GM12878 (cell line): ENCODE measurements around the gene MPPED1. TPM values are rescaled to one million over a fixed set of nuclear protein-coding genes. Genes with fewer than 3 reads are reported as not detected.

ENCODE experiments used
- ATAC-seq: fragments of 200-7000 bp; cut with Tn5 transposase; 3 replicates; pipeline ENCODE4 v1.9.1; 2020; ENCODE audit warnings: mild to moderate bottlenecking, moderate library complexity
- BruUV-seq: library from RNA; stranded (reverse); fragments of 400-500 nt; replicated peaks from 2 replicates; lab custom pipeline; 2021; lab: Mats Ljungman, UMichigan
- CTCF ChIA-PET: fragments of 300-600 bp; sonication (Branson Sonifier 250); formaldehyde crosslinking; extraction: SDS; loops from one replicate; lab custom pipeline; 2021; ENCODE audit warnings: inconsistent platforms; lab: Yijun Ruan, JAX
- POLR2A ChIA-PET: fragments of 350-600 bp; formaldehyde crosslinking; extraction: SDS; loops from one replicate; lab custom pipeline; 2021; ENCODE audit warnings: inconsistent platforms; lab: Charles Lee
- RAD21 ChIA-PET: fragments of 300-600 bp; sonication (Branson Sonifier 250); formaldehyde crosslinking; loops from one replicate; lab custom pipeline; 2023; ENCODE audit warnings: antibody characterized with exemption; ENCODE audit not compliant: unreplicated experiment; lab: Charles Lee
- SMC1A ChIA-PET: fragments of 300-600 bp; sonication (Branson Sonifier 250); formaldehyde crosslinking; loops from one replicate; lab custom pipeline; 2023; ENCODE audit not compliant: unreplicated experiment, uncharacterized antibody; lab: Charles Lee
- DNase-seq: peaks from one replicate; pipeline ENCODE4 v3.0.0-alpha.2; 2011; ENCODE audit warnings: low read depth, low spot score
- FAIRE-seq: peaks from 3 replicates; lab custom pipeline; 2011; peaks lifted over from hg19 to GRCh38; lab: Jason Lieb, UNC
- H2AFZ ChIP-seq: 2 replicates; pipeline ENCODE4 v1.6.0; 2011; ENCODE audit warnings: low read depth, low read length, control low read depth; ENCODE audit not compliant: control insufficient read depth
- H3K27ac ChIP-seq: 2 replicates; pipeline ENCODE4 v1.5.1; 2011; ENCODE audit warnings: control low read depth; ENCODE audit not compliant: control insufficient read depth, insufficient read depth
- H3K27me3 ChIP-seq, 2 experiments: replicated peaks in 1 of 2; 2 replicates each; pipeline versions ENCODE4 v1.6.0 to v1.6.1; 2011; ENCODE audit warnings: low read length in 1 of 2; ENCODE audit not compliant: control insufficient read depth in 2 of 2, insufficient read depth in 2 of 2
- H3K36me3 ChIP-seq, 2 experiments: 2 replicates each; pipeline ENCODE4 v1.5.1; 2011; ENCODE audit warnings: low read length in 1 of 2; ENCODE audit not compliant: control insufficient read depth in 2 of 2, insufficient read depth in 2 of 2
- H3K4me1 ChIP-seq: 2 replicates; pipeline ENCODE4 v1.6.1; 2011; ENCODE audit warnings: mild to moderate bottlenecking, low read length, moderate library complexity, mixed read lengths; ENCODE audit not compliant: control insufficient read depth, insufficient read depth
- H3K4me2 ChIP-seq: 2 replicates; pipeline ENCODE4 v1.6.0; 2011; ENCODE audit warnings: control low read depth; ENCODE audit not compliant: control insufficient read depth, insufficient read depth
- H3K4me3 ChIP-seq: fragments of 200-600 bp; sonication (generic); 2 replicates; pipeline ENCODE4 v1.5.1; 2016
- H3K79me2 ChIP-seq: 2 replicates; pipeline ENCODE4 v1.6.0; 2011; ENCODE audit warnings: low read length; ENCODE audit not compliant: control insufficient read depth, insufficient read depth
- H3K9ac ChIP-seq: 2 replicates; pipeline ENCODE4 v1.8.0; 2011; ENCODE audit warnings: low read length, control low read depth, mixed read lengths; ENCODE audit not compliant: control insufficient read depth, insufficient read depth
- H3K9me3 ChIP-seq: replicated peaks from 3 replicates; pipeline ENCODE4 v1.5.1; 2011; ENCODE audit warnings: mild to moderate bottlenecking, low read length; ENCODE audit not compliant: control insufficient read depth, insufficient read depth
- H4K20me1 ChIP-seq: 2 replicates; pipeline ENCODE4 v1.6.0; 2011; ENCODE audit not compliant: control insufficient read depth, insufficient read depth
- JUND ChIP-seq: IDR thresholded peaks from 2 replicates; pipeline ENCODE4 v1.6.1; 2012; ENCODE audit warnings: low read depth, mild to moderate bottlenecking, low read length, improper control_type of control experiment, moderate library complexity
- KAT2A ChIP-seq: conservative IDR thresholded peaks from 2 replicates; pipeline ENCODE4 v1.6.1; 2011; ENCODE audit warnings: low read depth, low read length; ENCODE audit not compliant: control insufficient read depth
- MEF2B ChIP-seq: fragments of 450-650 bp; IDR thresholded peaks from 2 replicates; pipeline ENCODE4 v1.6.1; 2018; ENCODE audit warnings: mild to moderate bottlenecking, moderate library complexity; ENCODE audit not compliant: partially characterized antibody, poor library complexity, severe bottlenecking
- NFXL1 ChIP-seq: fragments of 450-650 bp; IDR thresholded peaks from 2 replicates; pipeline ENCODE4 v1.6.1; 2017; ENCODE audit warnings: antibody characterized with exemption, mild to moderate bottlenecking, borderline replicate concordance
- RCOR1 ChIP-seq: conservative IDR thresholded peaks from 2 replicates; pipeline ENCODE4 v1.6.1; 2012; ENCODE audit warnings: low read depth, low read length, improper control_type of control experiment
- ZBTB40 ChIP-seq: fragments of 450-650 bp; IDR thresholded peaks from 2 replicates; pipeline ENCODE4 v1.6.1; 2016; ENCODE audit warnings: mild to moderate bottlenecking, moderate library complexity, borderline replicate concordance
- ZNF24 ChIP-seq: fragments of 450-650 bp; IDR thresholded peaks from 2 replicates; pipeline ENCODE4 v1.6.1; 2017; ENCODE audit warnings: antibody characterized with exemption, mild to moderate bottlenecking
- ZNF274 ChIP-seq: IDR thresholded peaks from one replicate; pipeline ENCODE4 v1.8.0; 2011; ENCODE audit not compliant: insufficient read length, insufficient read depth
- WGBS: methylation state at CpG from one replicate; pipeline ENCODE4 v1.1.6; 2016; ENCODE audit warnings: low lambda C conversion rate; ENCODE audit not compliant: insufficient replicate concordance, insufficient coverage; ENCODE audit errors: missing lambda C conversion rate; 5-methylcytosine and 5-hydroxymethylcytosine counted together
- in situ Hi-C: fragments of 300-500 bp; cut with MboI; formaldehyde crosslinking; loops from 9 replicates; pipeline ENCODE4 v1.14.3; 2018; ENCODE audit warnings: mixed read lengths
- intact Hi-C: fragments of 100-400 bp; cut with micrococcal nuclease; formaldehyde crosslinking; loops from one replicate; pipeline ENCODE4 v1.14.2; 2022; ENCODE audit not compliant: unreplicated experiment
- polyA plus RNA-seq, 11 experiments: library from polyadenylated mRNA; depleted of rRNA in 4 of 11; unstranded in 6 of 11; stranded (reverse) in 5 of 11; fragments of >200 nt; fragmentation: Nextera tagmentation in 4 of 11; fragmentation: Illumina TruSeq in 1 of 11; extraction: Ambion mirVana in 4 of 11; extraction: Trizol in 1 of 11; gene quantifications; 1 replicate in 1 of 11; 2 replicates in 10 of 11; pipeline versions ENCODE4 v1.2.1 to v1.2.3, GENCODE V29; 2011 to 2016; ENCODE audit warnings: inconsistent platforms in 2 of 11, missing spikeins in 2 of 11, low read depth in 1 of 11
- total RNA-seq, 4 experiments: library from RNA; depleted of rRNA in 3 of 4; stranded (reverse); fragments of >200 nt in 3 of 4; fragmentation: Illumina TruSeq in 1 of 4; extraction: Trizol in 1 of 4; gene quantifications; 2 replicates each; pipeline versions ENCODE4 v1.2.1 to v1.2.3, GENCODE V29; 2013 to 2021

Gene MPPED1
- total and polyA plus RNA-seq, 10 of the 15 experiments (the other 5 are each of a cell fraction or from before 2014, with no cell fraction given) = 0.11 TPM; not detected in 9

GRCh38 chr22:43554694-43555365 lies 143.0 kb downstream of the MPPED1 start:
- no peak for ATAC-seq
- no peaks in the 10 kb centered on the region for H4K20me1 ChIP-seq
- H3K4me2 ChIP-seq = no peak overlapping the region
- ChIA-PET POLR2A (no interaction called here), SMC1A (no interaction called here), CTCF (no interaction called here), RAD21 (no interaction called here)
- WGBS = 50% methylated on average over 17 of the region's 17 CpGs
- no peak overlapping the region for H3K27ac ChIP-seq
- in situ Hi-C loops (no loop called here), intact Hi-C loops (no loop called here)
- H3K4me3 ChIP-seq = no peak overlapping the region
- no peak overlapping the region for H2AFZ ChIP-seq
- H3K9ac ChIP-seq = no peak overlapping the region
- no TSS peak for BruUV-seq
- no peaks in the 10 kb centered on the region for H3K4me1 ChIP-seq
- DNase-seq = no peak
- H3K9me3 ChIP-seq = no peaks in the 10 kb centered on the region; the same call in 2 of the 3 replicates
- H3K79me2 ChIP-seq = no peaks in the 10 kb centered on the region
- no peaks in the 10 kb centered on the region for H3K27me3 ChIP-seq
- TF ChIP-seq MEF2B (no peak), ZBTB40 (no peak), NFXL1 (no peak), JUND (no peak), ZNF274 (no peak), KAT2A (no peak), ZNF24 (no peak), RCOR1 (no peak)
- no peaks in the 10 kb centered on the region for H3K36me3 ChIP-seq
- FAIRE-seq = no peak
